Amniotic stem cell (primary cell): ENCODE data around the gene LRPPRC.
"Not testable (repeated sequence)": the region's sequence is repeated elsewhere in the genome, so short reads cannot be mapped to it uniquely, and the experiment has no call there.

Experiments used
- DNase-seq: peaks from one replicate; lab custom pipeline; 2025; lab: John Stamatoyannopoulos, UW

The LRPPRC gene

GRCh38 chr2:43977677-43978375, 18.0 kb downstream of the LRPPRC start:
- DNase-seq, result no peak

- no peak for DNase-seq
Observed at GRCh38 chr2:43960921-43961320, 34.9 kb downstream of the LRPPRC start.

- no peak for DNase-seq
Observed at GRCh38 chr2:43958397-43959275, 37.2 kb downstream of the LRPPRC start.

- no peak for DNase-seq
Observed at GRCh38 chr2:43950383-43951008, 45.3 kb downstream of the LRPPRC start.

- DNase-seq, result no peak
Observed at GRCh38 chr2:43948370-43948769, 47.4 kb downstream of the LRPPRC start.

GRCh38 chr2:43946685-43947084, 49.1 kb downstream of the LRPPRC start:
- DNase-seq, result no peak

- no peak for DNase-seq
Observed at GRCh38 chr2:43945439-43945838, 50.4 kb downstream of the LRPPRC start.

GRCh38 chr2:43944915-43945314, 50.9 kb downstream of the LRPPRC start:
- no peak for DNase-seq

GRCh38 chr2:43943809-43944452, 51.9 kb downstream of the LRPPRC start:
- no peak for DNase-seq

GRCh38 chr2:43943323-43943722, 52.5 kb downstream of the LRPPRC start:
- no peak for DNase-seq

GRCh38 chr2:43942881-43943280, 52.9 kb downstream of the LRPPRC start:
- no peak for DNase-seq

- no peak for DNase-seq
Observed at GRCh38 chr2:43941966-43942365, 53.8 kb downstream of the LRPPRC start.

GRCh38 chr2:43941359-43941758, 54.4 kb downstream of the LRPPRC start:
- DNase-seq, result no peak

- no peak for DNase-seq
Observed at GRCh38 chr2:43939695-43940256, 56.0 kb downstream of the LRPPRC start.

GRCh38 chr2:43937269-43937820, 58.4 kb downstream of the LRPPRC start:
- DNase-seq, result no peak

GRCh38 chr2:43934567-43934966, 61.2 kb downstream of the LRPPRC start:
- no peak for DNase-seq

GRCh38 chr2:43931293-43931692, 64.5 kb downstream of the LRPPRC start:
- no peak for DNase-seq

- no peak for DNase-seq
Observed at GRCh38 chr2:43927442-43927841, 68.3 kb downstream of the LRPPRC start.

GRCh38 chr2:43925431-43925830, 70.4 kb downstream of the LRPPRC start:
- DNase-seq, result no peak

GRCh38 chr2:43924463-43924862, 71.3 kb downstream of the LRPPRC start:
- DNase-seq, result no peak

- not testable (repeated sequence) for DNase-seq
Observed at GRCh38 chr2:43911136-43911790, 84.5 kb downstream of the LRPPRC start.
